ENCODE data around the gene DCANP1. TPM values are rescaled to one million over a fixed set of nuclear protein-coding genes. Genes with fewer than 3 reads are reported as not detected.
A peak's percentile ranks its signal among the peaks of the same experiment; 100 is the strongest.

The DCANP1 gene
- total RNA-seq, 1 donor from 2014 or later = not detected

- H3K27me3 Mint-ChIP-seq = no peaks in the 10 kb centered on the region
- H3K4me3 Mint-ChIP-seq (ENCODE audit: low read depth) = no peak overlapping the region
- no peaks in the 10 kb centered on the region for H3K36me3 Mint-ChIP-seq (ENCODE audit: insufficient read depth)
- H3K9me3 Mint-ChIP-seq (ENCODE audit: low read depth) = peaks cover 10% of the 10 kb centered on the region
- peaks cover 6% of the 10 kb centered on the region for H3K4me1 Mint-ChIP-seq (ENCODE audit: low read depth)
- DNase-seq (ENCODE audit: low spot score, unreplicated experiment) = no peak
- TF ChIP-seq, protein P1, sequence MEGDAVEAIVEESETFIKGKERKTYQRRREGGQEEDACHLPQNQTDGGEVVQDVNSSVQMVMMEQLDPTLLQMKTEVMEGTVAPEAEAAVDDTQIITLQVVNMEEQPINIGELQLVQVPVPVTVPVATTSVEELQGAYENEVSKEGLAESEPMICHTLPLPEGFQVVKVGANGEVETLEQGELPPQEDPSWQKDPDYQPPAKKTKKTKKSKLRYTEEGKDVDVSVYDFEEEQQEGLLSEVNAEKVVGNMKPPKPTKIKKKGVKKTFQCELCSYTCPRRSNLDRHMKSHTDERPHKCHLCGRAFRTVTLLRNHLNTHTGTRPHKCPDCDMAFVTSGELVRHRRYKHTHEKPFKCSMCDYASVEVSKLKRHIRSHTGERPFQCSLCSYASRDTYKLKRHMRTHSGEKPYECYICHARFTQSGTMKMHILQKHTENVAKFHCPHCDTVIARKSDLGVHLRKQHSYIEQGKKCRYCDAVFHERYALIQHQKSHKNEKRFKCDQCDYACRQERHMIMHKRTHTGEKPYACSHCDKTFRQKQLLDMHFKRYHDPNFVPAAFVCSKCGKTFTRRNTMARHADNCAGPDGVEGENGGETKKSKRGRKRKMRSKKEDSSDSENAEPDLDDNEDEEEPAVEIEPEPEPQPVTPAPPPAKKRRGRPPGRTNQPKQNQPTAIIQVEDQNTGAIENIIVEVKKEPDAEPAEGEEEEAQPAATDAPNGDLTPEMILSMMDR (IDR thresholded peaks at IDR 0.05; ENCODE audit: unreplicated experiment) = no peak
- no peak overlapping the region for H3K27ac Mint-ChIP-seq
These were observed 17.6 kb downstream of the DCANP1 start for GRCh38 chr5:135429301-135430134.

DNA sequence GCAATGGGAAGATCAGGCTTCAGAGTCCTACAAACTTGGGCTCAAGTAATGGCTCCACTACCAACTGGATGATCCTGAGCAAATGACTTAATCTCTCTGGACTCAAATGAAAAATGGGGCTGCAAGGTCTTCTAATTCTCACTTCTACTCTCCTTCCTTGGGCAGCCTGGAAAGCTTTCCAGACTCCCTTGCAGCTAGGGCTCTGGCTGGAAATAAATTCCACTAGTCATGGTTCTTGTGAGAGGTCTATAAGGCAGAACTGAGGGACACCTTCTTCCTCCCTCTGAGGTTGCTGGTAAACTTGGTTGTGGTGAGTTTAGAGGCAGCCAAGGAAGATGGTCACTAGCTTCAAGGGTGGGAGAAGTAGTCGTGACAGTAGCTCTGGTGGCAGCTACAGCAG lies 18.6 kb downstream of the DCANP1 start:
- TF ChIP-seq, protein P1 (IDR thresholded peaks at IDR 0.05; ENCODE audit: unreplicated experiment) = no peak
- Mint-ChIP-seq H3K4me3 (ENCODE audit: low read depth) (no peak overlapping the region), H3K27ac (no peak overlapping the region), H3K36me3 (ENCODE audit: insufficient read depth) (no peaks in the 10 kb centered on the region), H3K9me3 (ENCODE audit: low read depth) (peaks cover 10% of the 10 kb centered on the region), H3K4me1 (ENCODE audit: low read depth) (peaks cover 6% of the 10 kb centered on the region), H3K27me3 (no peaks in the 10 kb centered on the region)
- DNase-seq (ENCODE audit: low spot score, unreplicated experiment) = no peak

- Mint-ChIP-seq H3K27me3 (no peaks in the 10 kb centered on the region), H3K27ac (no peak overlapping the region), H3K36me3 (ENCODE audit: insufficient read depth) (no peaks in the 10 kb centered on the region), H3K4me3 (ENCODE audit: low read depth) (no peak overlapping the region), H3K9me3 (ENCODE audit: low read depth) (peaks cover 10% of the 10 kb centered on the region), H3K4me1 (ENCODE audit: low read depth) (peaks cover 6% of the 10 kb centered on the region)
- no peak for DNase-seq (ENCODE audit: low spot score, unreplicated experiment)
- TF ChIP-seq, protein P1 (IDR thresholded peaks at IDR 0.05; ENCODE audit: unreplicated experiment) = peak; percentile 77
These were observed 20.8 kb downstream of the DCANP1 start for GRCh38 chr5:135426102-135427082.

GRCh38 chr5:135425641-135426040 lies 21.5 kb downstream of the DCANP1 start:
- Mint-ChIP-seq H3K36me3 (ENCODE audit: insufficient read depth) (no peaks in the 10 kb centered on the region), H3K4me1 (ENCODE audit: low read depth) (peaks cover 8% of the 10 kb centered on the region)
- TF ChIP-seq, protein P1 (IDR thresholded peaks at IDR 0.05; ENCODE audit: unreplicated experiment) = no peak

DNA sequence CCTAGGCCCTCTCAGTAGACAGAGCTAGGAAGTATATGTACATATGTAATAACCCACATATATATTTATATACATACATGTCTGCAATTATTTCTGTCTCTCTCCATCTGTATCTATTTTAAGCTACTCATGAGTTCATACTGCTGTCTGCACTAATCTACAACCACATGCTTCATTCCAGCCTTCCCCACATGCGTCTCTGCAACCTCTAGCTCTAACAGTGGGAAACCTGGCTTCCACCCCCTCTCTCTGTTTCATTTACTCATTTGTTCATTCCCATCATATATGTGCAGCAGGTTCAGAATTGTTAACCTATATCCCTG lies 23.3 kb downstream of the DCANP1 start:
- TF ChIP-seq, protein P1 (IDR thresholded peaks at IDR 0.05; ENCODE audit: unreplicated experiment) = no peak
- Mint-ChIP-seq H3K4me1 (ENCODE audit: low read depth) (peaks cover 16% of the 10 kb centered on the region), H3K36me3 (ENCODE audit: insufficient read depth) (no peaks in the 10 kb centered on the region), H3K27me3 (no peaks in the 10 kb centered on the region), H3K9me3 (ENCODE audit: low read depth) (peaks cover 7% of the 10 kb centered on the region), H3K27ac (no peak overlapping the region), H3K4me3 (ENCODE audit: low read depth) (no peak overlapping the region)
- DNase-seq (ENCODE audit: low spot score, unreplicated experiment) = no peak

More at GRCh38 chr5:135425641-135426040, 21.5 kb downstream of the DCANP1 start:
- Mint-ChIP-seq H3K27ac (no peak overlapping the region), H3K4me3 (ENCODE audit: low read depth) (no peak overlapping the region), H3K9me3 (ENCODE audit: low read depth) (peaks cover 10% of the 10 kb centered on the region), H3K27me3 (no peaks in the 10 kb centered on the region)
- no peak for DNase-seq (ENCODE audit: low spot score, unreplicated experiment)

Measured in progenitor cell of endocrine pancreas (in vitro differentiated cells).